Gastrocnemius medialis (tissue), 4 donors: ENCODE results near the gene ZCWPW1.

Experiments
- POLR2A ChIP-seq, 2 donors: fragments of 450-650 bp; IDR thresholded peaks; one replicate each; pipeline ENCODE4 v1.6.1; 2017; ENCODE audit warnings: antibody characterized with exemption in 2 of 2, mild to moderate bottlenecking in 2 of 2, moderate library complexity in 2 of 2
- TF ChIP-seq, protein P1 (sequence below), 5 experiments: fragments of 450-650 bp in 3 of 5; fragments of 200-600 bp in 2 of 5; sonication (generic) in 2 of 5; IDR thresholded peaks in 4 of 5; conservative IDR thresholded peaks in 1 of 5; 1 replicate in 4 of 5; 2 replicates in 1 of 5; pipeline ENCODE4 v1.5.1; 2016 to 2019; ENCODE audit warnings: antibody characterized with exemption in 5 of 5, mild to moderate bottlenecking in 3 of 5, moderate library complexity in 3 of 5

DNA sequence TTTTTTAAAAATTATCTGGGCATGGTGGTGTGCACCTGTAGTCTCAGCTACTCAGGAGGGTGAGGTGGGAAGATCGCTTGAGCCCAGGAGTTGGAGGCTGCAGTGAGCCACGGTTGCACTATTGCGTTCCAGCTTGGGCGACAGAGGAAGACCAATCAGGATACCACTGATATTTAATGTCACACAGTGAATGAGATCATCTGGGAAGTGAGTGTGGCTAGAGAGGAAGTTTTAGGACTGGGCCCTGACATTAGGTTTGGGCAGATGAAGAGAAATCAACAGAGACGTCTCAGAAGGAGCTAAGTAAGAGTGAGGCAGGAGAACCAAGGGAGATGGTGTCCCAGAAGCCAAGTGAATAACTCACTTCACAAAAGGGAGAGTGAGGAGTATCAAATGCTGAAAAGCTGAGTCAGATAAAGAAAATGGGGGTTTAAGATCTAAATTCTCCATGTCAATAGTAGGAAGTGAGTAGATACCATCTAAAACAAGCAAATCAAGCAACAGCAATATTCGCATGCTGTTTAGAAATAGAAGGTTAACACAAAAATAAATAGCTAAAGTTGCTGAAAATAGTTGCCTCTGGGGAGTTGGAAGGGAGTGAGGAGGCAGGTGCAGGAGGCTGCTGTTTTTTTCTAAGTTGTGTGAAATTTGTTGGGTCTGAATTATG lies 43.7 kb downstream of the ZCWPW1 start:
- TF ChIP-seq POLR2A (IDR thresholded peaks at IDR 0.05) = no peak
- TF ChIP-seq, protein P1, sequence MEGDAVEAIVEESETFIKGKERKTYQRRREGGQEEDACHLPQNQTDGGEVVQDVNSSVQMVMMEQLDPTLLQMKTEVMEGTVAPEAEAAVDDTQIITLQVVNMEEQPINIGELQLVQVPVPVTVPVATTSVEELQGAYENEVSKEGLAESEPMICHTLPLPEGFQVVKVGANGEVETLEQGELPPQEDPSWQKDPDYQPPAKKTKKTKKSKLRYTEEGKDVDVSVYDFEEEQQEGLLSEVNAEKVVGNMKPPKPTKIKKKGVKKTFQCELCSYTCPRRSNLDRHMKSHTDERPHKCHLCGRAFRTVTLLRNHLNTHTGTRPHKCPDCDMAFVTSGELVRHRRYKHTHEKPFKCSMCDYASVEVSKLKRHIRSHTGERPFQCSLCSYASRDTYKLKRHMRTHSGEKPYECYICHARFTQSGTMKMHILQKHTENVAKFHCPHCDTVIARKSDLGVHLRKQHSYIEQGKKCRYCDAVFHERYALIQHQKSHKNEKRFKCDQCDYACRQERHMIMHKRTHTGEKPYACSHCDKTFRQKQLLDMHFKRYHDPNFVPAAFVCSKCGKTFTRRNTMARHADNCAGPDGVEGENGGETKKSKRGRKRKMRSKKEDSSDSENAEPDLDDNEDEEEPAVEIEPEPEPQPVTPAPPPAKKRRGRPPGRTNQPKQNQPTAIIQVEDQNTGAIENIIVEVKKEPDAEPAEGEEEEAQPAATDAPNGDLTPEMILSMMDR (IDR thresholded peaks at IDR 0.05 in 4 of 5, conservative IDR thresholded peaks at IDR 0.05 in 1 of 5) = no peak
